Stimulated activated memory B cell treated with anti-CD40 and anti-IgM and Interleukin-4, amounts not matched to agents 10 μg/mL and 1 μg/mL and 100 μg/mL, for 72 hours (primary cell): ENCODE data around the gene TMEM116.
A peak's percentile ranks its signal among the peaks of the same experiment; 100 is the strongest.

Source experiments
- ATAC-seq: fragments of 150-1000 bp; cut with Tn5 transposase; 2 replicates; pipeline ENCODE4 v1.10.0; 2021
- H3K27ac Mint-ChIP-seq: one replicate; pipeline ENCODE4 v1.8.0; 2022; ENCODE audit warnings: mild to moderate bottlenecking, mixed read lengths
- H3K27me3 Mint-ChIP-seq: one replicate; pipeline ENCODE4 v1.8.0; 2022; ENCODE audit warnings: mixed read lengths
- H3K36me3 Mint-ChIP-seq: one replicate; pipeline ENCODE4 v1.8.0; 2022; ENCODE audit warnings: mixed read lengths
- H3K4me1 Mint-ChIP-seq: one replicate; pipeline ENCODE4 v1.8.0; 2022; ENCODE audit warnings: mixed read lengths
- H3K4me3 Mint-ChIP-seq: one replicate; pipeline ENCODE4 v1.8.0; 2022; ENCODE audit warnings: mild to moderate bottlenecking, moderate library complexity, mixed read lengths
- H3K9me3 Mint-ChIP-seq: one replicate; pipeline ENCODE4 v1.8.0; 2022; ENCODE audit warnings: mixed read lengths

Gene TMEM116

DNA sequence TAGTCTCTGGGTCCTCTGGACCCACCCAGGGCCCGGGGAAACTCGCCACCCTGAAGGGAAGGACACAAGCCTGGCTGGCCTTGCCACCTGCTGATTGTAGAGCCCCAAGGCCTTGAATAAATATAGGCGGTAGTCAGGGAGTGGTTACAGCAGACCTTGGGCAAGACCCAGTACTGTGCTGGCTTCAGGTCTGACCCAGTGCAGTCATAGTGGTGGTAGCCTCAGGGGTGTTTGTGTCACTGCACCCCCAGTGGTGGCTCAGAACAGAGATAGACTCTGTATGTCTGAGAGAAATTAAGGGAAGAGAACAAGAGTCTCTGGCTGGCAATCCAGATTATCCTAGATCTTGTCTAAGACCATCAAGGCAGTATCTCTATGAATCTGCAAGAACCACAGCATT, 107.5 kb downstream of the TMEM116 start:
- Mint-ChIP-seq H3K27me3 (no peaks in the 10 kb centered on the region), H3K27ac (no peak overlapping the region), H3K4me1 (no peaks in the 10 kb centered on the region), H3K36me3 (peaks cover 47% of the 10 kb centered on the region), H3K9me3 (peaks cover 12% of the 10 kb centered on the region), H3K4me3 (no peak overlapping the region)
- no peak for ATAC-seq

- Mint-ChIP-seq H3K4me1 (no peaks in the 10 kb centered on the region), H3K4me3 (no peak overlapping the region), H3K27ac (no peak overlapping the region), H3K36me3 (peaks cover 47% of the 10 kb centered on the region), H3K9me3 (peaks cover 12% of the 10 kb centered on the region), H3K27me3 (no peaks in the 10 kb centered on the region)
- ATAC-seq, result no peak
These were observed 108.5 kb downstream of the TMEM116 start for GRCh38 chr12:111904446-111904975.

GRCh38 chr12:111901182-111901581, 111.8 kb downstream of the TMEM116 start:
- no peak overlapping the region for H3K4me3 Mint-ChIP-seq
- H3K4me1 Mint-ChIP-seq, result no peaks in the 10 kb centered on the region
- no peaks in the 10 kb centered on the region for H3K27me3 Mint-ChIP-seq
- no peak overlapping the region for H3K27ac Mint-ChIP-seq
- peaks cover 43% of the 10 kb centered on the region for H3K36me3 Mint-ChIP-seq
- ATAC-seq, result no peak
- H3K9me3 Mint-ChIP-seq, result peaks cover under 1% of the 10 kb centered on the region

DNA sequence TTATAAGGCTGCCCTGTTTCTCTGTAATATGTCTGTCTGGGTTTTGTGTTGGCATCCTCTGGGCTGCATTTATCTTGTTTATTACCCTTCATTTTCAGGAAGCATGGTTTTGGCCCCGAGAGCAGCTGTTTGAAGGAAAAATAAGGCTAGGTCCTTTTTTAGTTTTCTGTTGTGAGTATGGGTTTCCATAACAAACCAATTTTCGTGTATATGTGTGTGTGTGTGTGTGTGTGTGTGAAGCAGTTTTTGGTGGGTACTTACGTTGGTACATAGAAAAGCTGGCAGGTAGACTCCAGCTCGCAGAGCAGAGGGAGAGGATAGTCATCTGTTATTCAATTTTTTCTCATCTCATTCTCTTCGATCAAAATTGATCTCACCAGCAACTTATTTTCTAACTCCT, 118.4 kb downstream of the TMEM116 start:
- Mint-ChIP-seq H3K4me1 (no peaks in the 10 kb centered on the region), H3K27me3 (no peaks in the 10 kb centered on the region), H3K27ac (peak overlapping the region; percentile 17), H3K9me3 (no peaks in the 10 kb centered on the region), H3K4me3 (no peak overlapping the region), H3K36me3 (peaks cover 60% of the 10 kb centered on the region)
- ATAC-seq, result no peak

DNA sequence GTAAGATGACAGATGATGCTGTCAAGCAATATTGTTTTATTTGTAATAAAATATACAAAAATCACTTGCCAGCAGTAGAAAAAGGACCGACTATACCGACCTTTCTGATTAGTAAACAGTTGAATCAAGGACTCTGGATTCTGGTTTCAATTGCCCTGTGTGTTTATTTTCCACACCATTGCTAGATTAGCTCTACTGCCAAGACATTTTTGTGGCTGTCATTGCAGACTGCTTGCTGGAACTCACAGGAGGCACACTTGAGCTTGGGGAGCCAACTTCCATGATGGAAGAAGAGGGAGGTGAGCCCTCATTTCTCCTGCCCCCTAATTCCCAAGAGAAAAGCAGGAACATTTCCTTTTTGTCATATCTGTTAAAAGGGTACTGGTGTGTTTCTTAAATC, 119.7 kb downstream of the TMEM116 start:
- no peaks in the 10 kb centered on the region for H3K27me3 Mint-ChIP-seq
- ATAC-seq, result no peak
- peaks cover 62% of the 10 kb centered on the region for H3K36me3 Mint-ChIP-seq
- no peak overlapping the region for H3K4me3 Mint-ChIP-seq
- H3K9me3 Mint-ChIP-seq, result no peaks in the 10 kb centered on the region
- no peaks in the 10 kb centered on the region for H3K4me1 Mint-ChIP-seq
- H3K27ac Mint-ChIP-seq, result no peak overlapping the region

DNA sequence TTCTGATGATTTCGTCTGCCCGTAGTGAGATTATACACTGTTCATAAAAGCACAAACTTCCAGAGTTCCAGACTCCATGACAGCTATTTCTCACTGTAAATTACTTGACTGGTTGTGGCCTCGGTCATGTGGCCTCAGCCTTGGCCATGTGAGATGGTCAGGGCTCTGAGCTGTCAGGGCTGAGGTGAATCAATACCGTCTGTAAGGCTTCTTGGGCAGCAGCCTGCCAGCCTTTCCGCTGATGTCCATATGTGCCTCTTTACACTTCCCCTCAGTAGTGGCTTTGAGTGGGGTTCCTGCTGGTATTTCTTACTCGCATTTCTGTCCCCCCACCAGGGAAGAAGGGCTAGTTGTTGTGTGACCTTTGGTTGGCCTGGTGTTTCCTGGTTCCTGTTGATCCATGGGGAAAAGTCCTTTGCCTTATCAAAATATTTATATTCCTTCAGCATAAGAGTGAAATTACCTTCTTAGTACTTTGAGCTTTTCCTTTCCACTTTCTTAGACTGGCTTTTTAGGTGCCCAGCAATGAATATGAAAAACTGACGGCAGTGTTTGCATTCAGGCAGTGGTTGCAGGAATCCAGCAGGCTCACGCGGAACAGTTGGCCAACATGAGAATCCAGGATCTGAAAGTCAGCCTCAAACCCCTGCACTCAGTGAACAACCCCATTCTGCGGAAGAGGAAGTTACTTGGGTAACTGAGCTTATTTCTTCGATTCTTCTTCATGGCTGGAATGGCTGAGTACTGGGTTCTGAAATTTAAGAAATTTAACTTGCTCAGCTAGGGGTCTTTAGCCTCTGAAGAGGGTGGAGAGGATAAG, 124.8 kb downstream of the TMEM116 start:
- H3K9me3 Mint-ChIP-seq, result no peaks in the 10 kb centered on the region
- H3K4me1 Mint-ChIP-seq, result peaks cover 6% of the 10 kb centered on the region
- H3K4me3 Mint-ChIP-seq, result no peak overlapping the region
- H3K27ac Mint-ChIP-seq, result no peak overlapping the region
- no peak for ATAC-seq
- no peaks in the 10 kb centered on the region for H3K27me3 Mint-ChIP-seq
- H3K36me3 Mint-ChIP-seq, result peaks cover 85% of the 10 kb centered on the region

DNA sequence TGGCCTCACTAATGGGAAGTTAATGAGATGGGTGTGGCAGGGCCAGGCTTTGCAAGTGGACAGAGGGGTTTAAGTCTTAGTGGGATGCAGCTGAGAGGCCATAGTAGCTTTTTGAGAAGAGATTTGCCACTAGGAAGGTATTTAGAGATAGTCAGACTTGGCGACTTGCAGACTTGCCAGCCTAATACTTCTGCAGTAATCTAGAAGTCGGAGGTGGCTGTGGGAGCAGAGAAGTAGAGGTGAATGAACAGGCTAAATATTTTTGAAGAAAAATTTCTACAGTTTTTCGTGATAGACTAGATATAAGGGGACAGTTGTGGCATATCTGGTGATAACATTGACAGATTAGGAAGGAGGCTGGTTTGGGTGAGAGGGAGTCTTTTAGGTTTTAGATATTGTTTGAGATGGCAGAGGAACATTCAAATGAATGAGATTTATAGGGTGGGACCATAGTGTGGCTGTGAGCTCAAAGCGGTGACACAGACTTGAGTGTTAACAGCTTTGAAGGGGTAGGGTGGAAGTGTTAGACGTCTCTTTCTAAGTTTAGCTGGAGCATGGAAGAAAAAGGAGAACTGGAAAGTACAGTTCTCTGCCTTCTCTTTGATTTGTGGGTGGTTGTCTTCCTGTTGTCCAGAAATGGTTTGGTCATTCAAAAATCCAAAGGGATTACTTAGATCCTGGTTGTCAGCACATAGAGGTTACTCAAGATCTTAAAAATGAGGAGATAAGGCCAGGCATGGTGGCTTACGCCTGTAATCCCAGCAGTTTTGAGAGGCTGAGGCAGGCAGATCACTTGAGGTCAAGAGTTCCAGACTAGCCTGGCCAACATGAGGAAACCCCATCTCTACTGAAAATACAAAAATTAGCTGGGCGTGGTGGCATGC, 126.1 kb downstream of the TMEM116 start:
- no peak overlapping the region for H3K27ac Mint-ChIP-seq
- H3K27me3 Mint-ChIP-seq, result no peaks in the 10 kb centered on the region
- no peaks in the 10 kb centered on the region for H3K9me3 Mint-ChIP-seq
- ATAC-seq, result no peak
- peaks cover 81% of the 10 kb centered on the region for H3K36me3 Mint-ChIP-seq
- H3K4me3 Mint-ChIP-seq, result no peak overlapping the region
- H3K4me1 Mint-ChIP-seq, result peaks cover 6% of the 10 kb centered on the region

GRCh38 chr12:111881716-111882115, 131.2 kb downstream of the TMEM116 start:
- peaks cover 2% of the 10 kb centered on the region for H3K4me1 Mint-ChIP-seq
- ATAC-seq, result peak; percentile 71
- H3K9me3 Mint-ChIP-seq, result no peaks in the 10 kb centered on the region

More at GRCh38 chr12:111881716-111882115, 131.2 kb downstream of the TMEM116 start:
- no peak overlapping the region for H3K27ac Mint-ChIP-seq
- H3K27me3 Mint-ChIP-seq, result no peaks in the 10 kb centered on the region
- H3K36me3 Mint-ChIP-seq, result peaks cover 73% of the 10 kb centered on the region
- no peak overlapping the region for H3K4me3 Mint-ChIP-seq
